ENCODE results near the gene LRRC74B. TPM values are rescaled to one million over a fixed set of nuclear protein-coding genes. Genes with fewer than 3 reads are reported as not detected.
"Not testable (repeated sequence)": the region's sequence is repeated elsewhere in the genome, so short reads cannot be mapped to it uniquely, and the experiment has no call there.

Gene LRRC74B
- total and polyA plus RNA-seq, 2 experiments from 2014 or later: 0.12 TPM; not detected in 1

DNA sequence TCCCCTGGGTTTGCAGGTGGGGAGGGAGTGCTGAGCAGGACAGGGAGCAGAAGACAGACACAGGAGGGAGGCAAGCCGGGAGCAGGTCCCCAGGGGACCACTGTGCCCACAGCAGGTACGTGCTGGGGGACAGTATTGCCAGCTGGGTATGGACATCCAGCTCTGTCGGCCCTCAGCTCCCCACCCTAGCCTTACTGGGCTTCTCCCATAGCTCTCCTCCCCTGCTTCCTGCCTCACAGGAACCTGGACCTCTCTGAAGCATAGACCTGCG, 9.8 kb downstream of the LRRC74B start:
- Histone ChIP-seq H3K27me3 (no peaks in the 10 kb centered on the region), H3K4me3 (no peak overlapping the region), H3K4me1 (ENCODE audit: low read depth) (no peaks in the 10 kb centered on the region), H3K36me3 (no peaks in the 10 kb centered on the region), H3K27ac (no peak overlapping the region), H3K9me3 (ENCODE audit: low read depth) (no peaks in the 10 kb centered on the region)
- TF ChIP-seq, protein P1, sequence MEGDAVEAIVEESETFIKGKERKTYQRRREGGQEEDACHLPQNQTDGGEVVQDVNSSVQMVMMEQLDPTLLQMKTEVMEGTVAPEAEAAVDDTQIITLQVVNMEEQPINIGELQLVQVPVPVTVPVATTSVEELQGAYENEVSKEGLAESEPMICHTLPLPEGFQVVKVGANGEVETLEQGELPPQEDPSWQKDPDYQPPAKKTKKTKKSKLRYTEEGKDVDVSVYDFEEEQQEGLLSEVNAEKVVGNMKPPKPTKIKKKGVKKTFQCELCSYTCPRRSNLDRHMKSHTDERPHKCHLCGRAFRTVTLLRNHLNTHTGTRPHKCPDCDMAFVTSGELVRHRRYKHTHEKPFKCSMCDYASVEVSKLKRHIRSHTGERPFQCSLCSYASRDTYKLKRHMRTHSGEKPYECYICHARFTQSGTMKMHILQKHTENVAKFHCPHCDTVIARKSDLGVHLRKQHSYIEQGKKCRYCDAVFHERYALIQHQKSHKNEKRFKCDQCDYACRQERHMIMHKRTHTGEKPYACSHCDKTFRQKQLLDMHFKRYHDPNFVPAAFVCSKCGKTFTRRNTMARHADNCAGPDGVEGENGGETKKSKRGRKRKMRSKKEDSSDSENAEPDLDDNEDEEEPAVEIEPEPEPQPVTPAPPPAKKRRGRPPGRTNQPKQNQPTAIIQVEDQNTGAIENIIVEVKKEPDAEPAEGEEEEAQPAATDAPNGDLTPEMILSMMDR (IDR thresholded peaks at IDR 0.05; ENCODE audit: low read depth, low read length): no peak
- no peak for DNase-seq (ENCODE audit: low read depth in 1 of 2, low spot score in 1 of 2)

DNA sequence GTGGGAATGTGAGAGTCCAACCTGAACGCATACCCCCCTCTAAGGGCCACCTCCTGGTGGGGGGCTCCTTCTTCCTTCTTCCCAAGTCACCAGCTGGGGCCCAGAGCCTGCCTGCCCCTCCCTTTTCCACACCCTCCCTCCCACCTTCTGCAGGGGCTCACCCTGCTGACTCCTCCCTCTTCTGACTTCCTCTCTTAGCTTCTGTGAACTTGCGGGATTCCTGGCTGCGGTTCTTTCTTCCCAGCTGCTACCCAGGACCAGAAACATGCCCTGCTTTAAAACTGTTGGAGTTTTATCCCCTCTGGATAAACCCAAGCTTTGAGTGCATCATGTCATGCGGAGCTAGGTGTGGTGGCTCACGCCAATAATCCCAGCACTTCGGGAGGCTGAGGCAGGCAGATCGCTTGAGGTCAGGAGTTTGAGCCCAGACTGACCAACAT, 10.2 kb downstream of the LRRC74B start:
- H3K27ac ChIP-seq: no peak overlapping the region
- TF ChIP-seq, protein P1 (IDR thresholded peaks at IDR 0.05; ENCODE audit: low read depth, low read length): no peak
- H3K4me1 ChIP-seq (ENCODE audit: low read depth): no peaks in the 10 kb centered on the region
- no peak for DNase-seq (ENCODE audit: low read depth in 1 of 2, low spot score in 1 of 2)
- no peaks in the 10 kb centered on the region for H3K9me3 ChIP-seq (ENCODE audit: low read depth)
- no peaks in the 10 kb centered on the region for H3K36me3 ChIP-seq
- H3K27me3 ChIP-seq: no peaks in the 10 kb centered on the region
- no peak overlapping the region for H3K4me3 ChIP-seq

DNA sequence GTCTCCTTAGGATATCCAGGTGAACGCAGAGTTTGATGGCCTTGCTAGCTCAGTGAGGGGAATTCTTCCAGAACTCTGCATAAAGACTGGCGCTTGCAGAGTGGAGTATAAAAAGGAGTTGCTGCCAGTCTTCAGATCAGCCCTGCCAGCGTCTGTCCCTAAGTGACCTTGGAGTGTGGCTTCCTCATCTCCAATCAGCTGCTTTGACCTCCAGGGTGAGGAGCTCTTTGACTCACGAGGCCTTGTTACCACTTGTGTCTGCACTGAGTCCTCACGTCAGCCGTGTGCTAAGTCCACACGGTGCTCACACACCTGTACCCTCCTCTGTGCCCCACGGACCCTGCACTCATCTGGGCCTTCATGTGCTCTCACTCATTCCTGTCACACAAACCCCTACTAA, 14.6 kb downstream of the LRRC74B start:
- not testable (repeated sequence) for H3K27me3 ChIP-seq; H3K4me1 ChIP-seq (ENCODE audit: low read depth); H3K9me3 ChIP-seq (ENCODE audit: low read depth); H3K27ac ChIP-seq; H3K36me3 ChIP-seq; DNase-seq (ENCODE audit: low read depth in 1 of 2, low spot score in 1 of 2); H3K4me3 ChIP-seq

DNA sequence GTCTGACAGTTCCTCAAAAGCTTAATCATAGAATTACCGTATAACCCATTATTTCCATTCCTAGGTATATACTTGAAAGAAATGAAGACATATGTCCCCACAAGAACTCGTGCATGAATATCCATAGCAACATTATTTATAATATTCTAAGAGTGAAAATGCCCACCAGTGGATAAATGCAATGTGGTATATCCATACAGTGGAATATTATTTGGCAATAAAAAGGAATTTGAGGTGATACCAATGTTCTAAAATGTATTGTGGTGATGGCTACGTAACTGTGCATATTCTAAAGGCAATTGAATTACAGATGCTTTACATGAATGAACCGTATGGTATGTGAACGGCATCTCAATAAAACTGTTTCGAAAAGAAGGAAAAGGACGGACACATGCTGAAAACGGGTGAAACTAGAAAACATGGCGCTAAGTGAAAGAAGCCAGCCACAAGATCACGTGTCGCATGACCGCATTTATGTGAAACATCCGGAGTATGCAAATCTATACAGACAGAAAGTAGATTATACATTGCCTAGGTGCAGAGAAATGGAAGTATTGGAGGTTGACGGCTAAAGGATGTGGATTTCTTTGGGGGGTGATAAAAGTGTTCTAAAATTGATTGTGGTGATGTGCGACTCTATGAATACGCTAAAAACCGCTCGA, 16.0 kb downstream of the LRRC74B start:
- not testable (repeated sequence) for H3K4me1 ChIP-seq (ENCODE audit: low read depth)

DNA sequence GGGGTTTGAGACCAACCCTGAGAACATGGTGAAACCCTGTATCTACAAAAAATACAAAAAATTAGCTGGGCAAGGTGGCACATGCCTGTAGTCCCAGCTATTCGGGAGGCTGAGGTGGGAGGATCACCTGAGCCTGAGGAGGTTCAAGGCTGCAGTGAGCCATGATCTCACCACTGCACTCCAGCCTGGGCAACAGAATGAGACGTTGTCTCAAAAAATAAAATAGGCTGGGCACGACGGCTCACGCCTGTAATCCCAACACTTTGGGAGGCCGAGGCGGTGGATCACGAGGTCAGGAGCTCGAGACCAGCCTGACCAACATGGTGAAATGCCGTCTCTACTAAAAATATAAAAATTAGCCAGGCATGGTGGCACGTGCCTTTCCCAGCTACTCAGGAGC, 18.7 kb downstream of the LRRC74B start:
- H3K9me3 ChIP-seq (ENCODE audit: low read depth); H3K27me3 ChIP-seq; H3K36me3 ChIP-seq; DNase-seq (ENCODE audit: low read depth in 1 of 2, low spot score in 1 of 2); H3K4me1 ChIP-seq (ENCODE audit: low read depth); H3K27ac ChIP-seq; H3K4me3 ChIP-seq: not testable (repeated sequence)

More for the DNA sequence above, 16.0 kb downstream of the LRRC74B start:
- not testable (repeated sequence) for H3K27ac ChIP-seq; DNase-seq (ENCODE audit: low read depth in 1 of 2, low spot score in 1 of 2); H3K4me3 ChIP-seq; H3K27me3 ChIP-seq; H3K9me3 ChIP-seq (ENCODE audit: low read depth); H3K36me3 ChIP-seq

DNA sequence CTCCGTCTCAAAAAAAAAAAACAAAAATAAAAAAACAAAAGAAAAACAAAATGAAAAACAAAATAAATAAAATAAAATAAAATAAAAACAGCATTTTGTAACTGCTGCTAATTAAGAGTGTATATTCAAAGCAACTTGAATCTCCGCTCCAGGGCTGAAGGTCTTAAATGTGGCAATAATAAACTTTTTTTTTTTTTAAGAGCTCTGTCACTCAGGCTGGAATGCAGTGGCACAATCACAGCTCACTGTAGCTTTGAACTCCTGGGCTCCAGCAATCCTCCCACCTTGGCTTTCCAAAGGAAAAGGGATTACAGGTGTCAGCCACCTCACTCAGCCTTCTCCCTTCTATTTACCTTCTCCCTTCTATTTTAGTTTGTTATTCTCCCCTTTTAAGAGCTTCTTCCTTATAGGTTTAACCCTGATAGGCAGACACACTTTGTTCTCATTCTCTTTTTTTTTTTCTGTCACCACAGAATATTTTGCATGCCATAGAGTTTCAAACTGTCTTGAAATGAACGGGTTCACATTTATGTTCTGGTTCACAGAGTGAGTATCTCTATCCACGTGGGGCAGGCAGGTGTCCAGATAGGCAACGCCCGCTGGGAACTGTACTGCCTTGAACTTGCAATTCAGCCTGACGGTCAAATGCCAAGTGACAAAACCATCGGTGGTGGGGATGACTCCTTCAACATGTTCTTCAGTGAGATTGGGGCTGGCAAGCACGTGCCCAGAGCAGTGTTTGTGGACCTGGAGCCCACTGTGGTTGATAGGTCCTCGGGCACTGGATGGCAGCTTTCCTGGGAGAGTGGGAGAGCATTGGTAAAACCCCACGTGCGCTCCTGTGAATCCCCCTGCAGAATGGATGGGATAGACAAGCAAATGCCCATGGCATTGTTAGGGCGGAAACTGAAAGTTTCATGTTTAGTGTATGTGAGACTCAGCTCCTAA, 19.4 kb downstream of the LRRC74B start:
- TF ChIP-seq, protein P1 (IDR thresholded peaks at IDR 0.05; ENCODE audit: low read depth, low read length): no peak
- H3K4me1 ChIP-seq (ENCODE audit: low read depth): no peaks in the 10 kb centered on the region
- H3K27ac ChIP-seq: no peak overlapping the region
- no peaks in the 10 kb centered on the region for H3K27me3 ChIP-seq
- H3K9me3 ChIP-seq (ENCODE audit: low read depth): no peaks in the 10 kb centered on the region
- H3K36me3 ChIP-seq: no peaks in the 10 kb centered on the region
- DNase-seq (ENCODE audit: low read depth in 1 of 2, low spot score in 1 of 2): no peak
- no peak overlapping the region for H3K4me3 ChIP-seq
